NCI-H2107 treated with DMSO at 0.1 percent for 48 hours (cell line): ENCODE measurements around the gene DPH3.

Experiments
- DNase-seq: peaks from one replicate; lab custom pipeline; 2025; ENCODE audit not compliant: unreplicated experiment; lab: John Stamatoyannopoulos, UW

DPH3 gene

DNA sequence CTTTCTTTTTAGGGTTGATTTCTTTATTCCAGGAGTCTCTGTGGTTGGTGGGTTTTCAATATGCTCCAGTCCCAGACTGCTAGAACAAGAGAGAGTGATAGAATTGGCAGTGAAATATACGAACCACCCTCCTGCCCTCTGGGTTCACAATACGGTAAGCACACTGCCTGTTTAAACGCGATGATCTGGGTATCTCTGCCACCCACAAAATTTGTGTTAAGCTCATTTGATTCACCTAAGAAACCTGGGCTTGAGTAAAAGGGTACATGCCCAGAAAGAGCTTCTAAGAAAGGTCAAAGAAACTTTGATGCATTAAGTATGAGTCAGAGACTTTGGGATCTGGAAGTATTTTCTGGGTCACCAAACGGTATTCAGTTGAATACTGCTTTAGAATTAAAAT is 30.1 kb upstream of the DPH3 start:
- DNase-seq: no peak

DNA sequence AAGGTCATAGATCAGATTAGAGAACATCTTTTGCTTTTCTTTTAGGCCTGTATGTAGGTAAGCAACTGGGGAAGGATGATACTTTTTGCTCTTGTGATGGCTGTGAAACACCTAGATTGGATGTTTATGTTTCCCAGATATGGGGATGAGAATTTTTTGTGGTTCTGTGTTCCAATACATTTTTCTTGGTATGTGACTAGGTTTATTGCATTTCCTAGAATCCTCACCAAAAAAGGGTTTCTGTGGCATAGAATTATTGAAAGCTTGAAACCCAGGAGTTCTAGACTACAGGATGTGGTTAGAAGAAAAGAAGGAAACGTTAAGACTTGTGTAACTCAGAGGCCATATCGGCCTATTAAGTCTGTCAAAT is 26.1 kb upstream of the DPH3 start:
- no peak for DNase-seq

DNA sequence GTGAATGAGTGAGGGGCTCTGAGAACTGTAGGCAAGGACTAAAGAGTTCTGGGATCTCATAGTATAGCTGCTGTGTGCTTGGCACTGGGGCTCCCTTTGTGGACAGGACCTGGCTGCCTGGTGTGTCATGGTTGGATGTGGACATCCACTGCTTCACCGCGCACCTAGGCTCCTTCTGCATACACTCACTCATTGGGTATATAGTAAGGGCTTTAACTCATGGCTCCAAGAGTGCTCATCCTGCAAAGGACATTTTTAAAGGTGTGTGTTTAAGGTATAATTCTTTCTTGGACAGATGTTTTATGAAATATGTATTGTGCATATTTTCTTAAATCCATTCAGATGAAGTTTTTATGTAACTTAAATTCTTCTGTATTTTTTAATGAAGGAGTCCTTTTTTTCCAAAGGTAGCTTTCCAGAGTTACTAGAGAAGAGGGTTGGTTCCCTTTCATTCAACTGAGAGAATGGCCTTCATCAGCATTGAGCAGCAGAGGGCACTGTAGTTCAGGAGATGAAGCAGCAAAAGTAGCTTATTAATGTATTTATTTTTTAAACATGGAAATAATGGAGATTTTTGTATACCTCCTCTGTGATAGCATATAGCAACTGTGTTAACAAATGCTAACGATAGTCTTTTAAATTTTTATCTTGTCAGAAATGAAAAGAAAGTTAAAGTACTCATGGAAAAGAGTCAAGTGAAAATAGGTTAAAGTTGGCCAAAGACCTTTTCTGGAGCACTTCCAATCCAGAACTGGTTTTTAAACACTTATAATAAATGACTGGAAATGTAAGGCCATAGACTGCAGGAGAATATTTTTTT is 25.5 kb upstream of the DPH3 start:
- peak; percentile 33 for DNase-seq

DNA sequence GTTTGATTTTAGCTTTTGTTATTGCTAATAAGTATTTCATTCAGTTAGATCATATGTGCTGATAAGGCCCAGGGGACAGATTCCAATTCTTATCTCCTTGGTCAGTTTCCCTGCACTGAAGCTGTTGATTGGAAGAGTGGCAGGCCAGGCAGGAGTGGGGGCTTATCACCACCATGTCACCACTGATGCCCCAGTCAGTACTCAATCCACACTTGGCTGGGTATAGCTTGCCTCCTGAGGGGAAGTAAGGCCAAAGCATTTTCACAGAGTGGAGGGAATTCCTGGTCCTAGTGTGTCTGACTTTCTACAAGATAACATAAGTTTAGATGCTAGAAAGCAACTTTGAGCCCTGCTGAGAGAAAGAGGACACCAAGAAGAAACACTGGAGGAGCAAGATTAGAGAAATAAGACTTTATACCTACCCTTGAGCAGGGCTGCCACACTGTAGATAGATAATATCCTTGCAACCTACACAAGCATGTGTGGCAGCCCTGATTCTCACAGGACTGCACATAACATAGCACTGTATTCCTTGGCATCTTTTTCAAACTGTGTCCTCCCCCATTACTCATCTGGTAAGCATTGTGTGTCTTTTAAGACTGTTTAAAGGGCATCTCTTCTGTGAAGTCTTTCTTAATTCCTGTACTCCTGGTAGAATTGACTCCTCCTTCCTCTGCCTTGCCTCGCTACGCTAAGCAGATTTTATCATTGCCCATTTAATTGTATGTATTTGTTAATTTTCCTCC is 24.6 kb upstream of the DPH3 start:
- DNase-seq: no peak

DNA sequence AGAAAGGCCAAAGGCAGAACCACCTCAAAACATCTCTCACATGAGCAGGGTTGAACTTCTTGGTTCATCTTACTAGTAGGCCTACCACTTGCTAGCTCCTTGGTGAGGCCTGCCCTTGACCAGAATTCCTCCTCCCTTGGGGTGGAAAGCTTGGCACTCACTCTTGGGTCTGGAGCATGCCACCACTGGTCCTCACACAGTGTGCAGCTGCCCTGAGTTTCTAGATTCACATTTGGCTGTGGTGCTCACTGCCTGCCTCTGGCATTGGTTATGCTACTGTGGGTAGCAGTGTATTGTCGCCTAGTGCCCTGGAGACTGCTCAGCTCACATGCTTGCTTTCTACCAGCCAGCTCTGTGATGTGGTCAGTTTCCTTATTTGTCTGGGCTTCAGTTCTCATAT is 23.9 kb upstream of the DPH3 start:
- DNase-seq: no peak

DNA sequence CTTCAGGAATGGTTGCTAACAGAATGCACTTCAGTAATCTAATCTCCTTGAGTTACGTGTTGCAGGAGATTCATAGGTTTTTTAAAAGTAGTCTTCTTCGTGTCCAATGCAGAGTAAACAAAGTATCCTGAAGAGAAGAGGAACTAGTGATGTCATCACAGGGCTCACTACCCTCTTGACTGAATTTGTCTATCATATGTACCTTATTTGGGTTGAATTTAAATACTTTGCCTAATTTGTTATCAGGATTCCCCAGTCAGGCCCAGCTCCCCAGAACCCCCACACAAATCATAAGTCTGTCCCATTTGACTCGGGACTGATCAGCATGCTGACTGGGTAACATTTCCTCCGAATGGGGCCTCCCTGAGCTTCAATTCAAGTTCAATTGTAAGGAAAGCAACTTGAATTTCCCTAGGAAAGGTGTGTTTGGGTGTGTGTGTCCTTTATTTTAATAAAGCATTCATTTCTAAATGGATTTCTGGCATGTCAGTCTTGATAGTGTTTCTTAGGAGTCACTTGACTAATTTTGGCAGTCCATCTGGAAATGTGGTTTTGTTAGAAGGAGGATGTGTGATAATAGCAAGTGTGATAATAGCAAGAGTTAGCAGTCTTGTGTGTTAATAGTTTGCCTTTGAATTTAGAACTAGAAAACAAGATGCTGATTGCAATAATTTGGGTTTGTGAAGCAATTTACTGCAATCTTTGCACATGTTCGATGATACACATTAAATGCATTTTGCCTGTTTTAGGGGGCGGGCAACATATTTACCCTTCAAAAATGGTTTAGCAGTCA is 22.2 kb upstream of the DPH3 start:
- no peak for DNase-seq

DNA sequence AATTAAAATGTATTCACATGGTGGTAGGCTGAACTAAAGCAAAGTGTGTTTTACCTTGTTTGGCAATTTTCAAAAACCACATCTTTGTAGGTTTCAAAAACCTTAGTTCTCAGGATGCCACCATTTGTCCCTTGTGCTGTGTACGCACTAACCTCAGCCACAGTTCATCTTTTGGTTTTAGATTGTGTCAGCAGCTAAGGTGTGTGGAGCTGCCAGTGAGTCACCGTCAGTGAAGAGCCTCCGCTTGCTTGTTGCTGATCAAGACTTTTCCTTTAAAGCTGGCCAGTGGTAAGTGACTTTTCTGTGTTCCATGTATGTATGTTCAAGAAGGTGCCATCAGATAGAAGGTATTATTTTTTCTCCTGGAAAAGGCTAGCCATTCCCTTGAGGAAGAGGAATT is 21.4 kb upstream of the DPH3 start:
- no peak for DNase-seq

DNA sequence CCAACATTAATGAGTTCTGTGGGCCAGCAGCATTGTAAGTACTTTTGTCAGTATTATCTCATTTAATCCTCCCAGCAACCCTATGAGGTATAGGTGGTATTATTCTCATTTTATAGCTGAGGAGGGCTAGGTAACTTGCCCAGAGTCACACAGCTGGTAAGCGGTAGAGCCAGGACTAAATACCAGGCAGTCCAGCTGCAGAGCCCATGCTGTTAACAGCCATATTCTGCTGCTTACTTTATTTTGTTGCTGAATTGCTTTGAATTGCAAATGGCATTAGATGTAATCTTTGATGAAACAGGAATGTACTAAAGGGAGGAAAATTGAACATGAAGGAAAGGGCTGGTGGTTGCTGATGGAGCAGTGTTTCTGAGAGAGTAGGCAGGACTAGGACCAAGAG is 19.9 kb upstream of the DPH3 start:
- DNase-seq: no peak

DNA sequence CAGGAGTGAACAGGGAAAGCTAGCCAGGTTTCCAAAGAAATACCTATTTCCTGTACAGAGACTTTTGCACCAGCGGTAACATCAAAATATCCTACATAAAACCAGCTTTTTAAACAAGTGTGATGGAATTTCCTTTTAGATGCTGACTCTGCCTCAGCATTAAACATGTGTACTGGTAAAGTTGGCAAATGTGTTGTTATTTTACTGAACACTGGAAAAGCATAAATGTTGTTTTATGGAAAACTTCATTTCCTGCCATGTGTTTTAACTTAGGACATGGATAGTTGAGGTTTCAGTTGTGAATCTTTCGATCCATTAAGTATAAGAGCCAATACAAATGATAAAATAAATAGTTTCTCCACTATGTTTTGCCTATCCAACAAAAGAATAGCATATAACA is 15.9 kb upstream of the DPH3 start:
- no peak for DNase-seq

DNA sequence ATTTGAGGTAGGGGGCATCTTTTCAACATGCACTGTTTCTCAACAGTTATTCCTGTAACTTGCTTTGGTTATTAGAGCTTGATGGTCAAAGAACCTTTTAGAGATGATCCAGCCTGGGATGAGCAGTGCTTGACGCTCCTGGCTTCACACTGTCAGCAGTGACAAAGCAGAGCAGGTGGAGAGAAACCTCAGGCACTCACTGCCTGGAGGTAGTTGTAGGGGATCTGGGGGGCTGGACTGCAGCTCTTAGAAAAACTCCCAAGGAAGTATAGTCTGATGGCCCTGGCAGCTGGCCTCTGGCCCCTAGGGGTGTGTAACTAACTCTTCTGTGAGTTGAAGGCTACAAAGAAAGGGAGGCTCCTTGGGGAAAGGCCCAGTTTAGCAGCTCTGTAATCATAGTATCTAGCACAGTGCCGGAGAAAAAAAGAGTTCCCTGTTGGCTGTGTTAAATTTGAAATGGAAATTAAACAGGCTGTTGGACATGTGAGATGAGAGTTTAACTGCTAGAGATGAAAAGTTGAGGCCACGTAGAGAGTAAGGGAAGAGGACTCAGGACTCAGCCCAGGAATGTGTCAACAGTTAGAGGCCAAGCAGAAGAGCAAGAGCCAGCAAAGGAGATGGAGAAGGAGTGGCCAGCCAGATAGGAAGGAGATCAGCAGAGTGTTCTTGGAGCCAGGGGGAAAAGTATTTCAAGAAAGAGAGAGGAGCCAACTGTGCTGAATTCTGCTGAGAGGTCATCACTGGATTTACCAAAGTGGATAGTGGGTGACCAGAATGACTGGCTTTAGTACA is 14.5 kb upstream of the DPH3 start:
- DNase-seq: no peak

DNA sequence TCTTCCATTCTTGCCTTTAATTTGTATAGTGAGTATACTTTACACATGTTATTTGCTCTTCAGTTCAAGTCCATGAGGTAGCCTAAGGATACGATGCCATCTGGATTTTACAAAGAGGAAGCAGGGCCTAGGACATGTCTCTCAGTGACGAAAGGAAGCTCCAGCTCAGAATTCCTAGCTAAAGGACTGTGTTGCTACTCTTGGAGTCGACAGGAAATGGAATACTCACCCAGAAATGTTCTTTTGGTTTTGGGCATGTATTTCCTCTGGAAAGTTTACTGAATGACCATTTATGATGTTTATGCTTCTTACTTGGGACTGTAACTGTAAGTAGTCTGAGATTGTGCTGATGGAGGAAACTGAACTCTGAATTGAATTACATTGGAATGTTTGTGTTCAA is 12.7 kb upstream of the DPH3 start:
- DNase-seq: no peak

DNA sequence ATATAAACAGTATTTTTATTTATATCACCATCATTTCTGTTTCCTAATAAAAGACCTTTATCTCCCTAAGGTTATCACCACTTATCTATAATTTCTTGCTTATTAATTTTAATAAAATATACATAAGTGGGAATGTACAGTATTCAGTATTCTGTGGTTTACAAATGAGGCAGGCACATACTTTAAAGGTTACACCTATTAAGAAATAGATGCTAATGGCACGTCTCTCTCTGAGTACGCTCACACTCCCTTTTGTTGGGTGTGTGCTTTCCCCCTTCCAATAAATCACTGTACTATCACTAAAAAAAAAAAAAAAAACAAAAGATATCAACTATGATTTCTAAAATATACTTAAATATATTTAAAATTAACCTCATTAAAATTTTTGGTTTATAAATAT is 9.1 kb upstream of the DPH3 start:
- DNase-seq: no peak

DNA sequence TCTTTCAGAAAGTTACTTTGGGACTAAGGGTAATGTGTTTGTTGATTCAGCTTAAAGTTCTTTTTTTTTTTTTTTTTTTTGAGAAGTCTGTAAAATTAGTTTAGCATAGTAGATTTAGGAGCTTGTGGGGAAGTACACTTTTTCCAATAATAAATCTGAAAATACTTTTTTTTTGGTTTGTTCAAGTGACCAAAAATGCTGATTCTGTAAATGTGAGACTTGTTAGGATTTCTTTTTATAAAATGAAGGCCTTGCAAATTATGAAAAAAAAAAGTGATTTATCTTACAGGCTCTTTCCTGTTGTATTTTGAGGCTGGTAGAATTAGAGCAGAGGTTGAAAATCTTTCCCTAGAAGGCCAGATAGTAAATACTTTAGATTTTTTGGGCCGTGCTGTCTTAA is 7.8 kb upstream of the DPH3 start:
- DNase-seq: no peak

DNA sequence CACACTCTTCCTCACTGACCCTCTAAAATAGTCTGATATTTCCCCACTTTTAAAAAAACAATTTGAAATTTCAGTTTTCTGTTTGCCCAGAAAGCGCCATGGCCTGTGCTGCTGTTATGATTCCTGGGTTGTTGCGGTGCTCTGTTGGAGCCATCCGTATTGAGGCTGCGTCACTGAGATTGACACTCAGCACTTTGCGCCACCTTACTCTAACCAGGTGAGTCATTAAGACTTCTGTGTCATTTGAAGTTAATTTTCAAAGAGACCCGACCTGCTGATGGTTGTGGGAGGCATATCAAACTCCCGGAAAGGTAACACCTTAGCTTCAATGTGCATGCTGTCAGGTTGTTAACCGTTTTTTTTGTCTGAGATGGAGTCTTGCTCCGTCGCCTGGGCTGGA is 6.1 kb upstream of the DPH3 start:
- no peak for DNase-seq

DNA sequence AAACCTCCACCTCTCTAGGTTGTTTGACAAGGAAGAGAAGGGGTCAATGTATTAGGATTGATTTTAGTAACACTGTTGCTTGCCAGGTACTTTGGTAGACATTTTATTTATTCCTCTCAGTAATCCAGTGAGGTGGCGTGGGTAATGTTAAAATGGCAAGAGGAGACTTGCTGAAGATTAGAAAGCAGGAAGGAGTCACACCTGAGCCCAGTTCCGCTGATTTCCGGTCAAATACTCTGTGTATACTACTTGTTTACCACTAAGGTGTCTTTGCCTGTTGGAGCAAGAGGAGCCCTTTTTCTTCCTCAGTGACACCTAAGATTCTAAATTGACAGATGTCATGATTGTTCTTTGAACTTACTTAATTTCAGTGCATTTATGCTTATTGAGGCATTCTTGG is 2.0 kb upstream of the DPH3 start:
- no peak for DNase-seq

DNA sequence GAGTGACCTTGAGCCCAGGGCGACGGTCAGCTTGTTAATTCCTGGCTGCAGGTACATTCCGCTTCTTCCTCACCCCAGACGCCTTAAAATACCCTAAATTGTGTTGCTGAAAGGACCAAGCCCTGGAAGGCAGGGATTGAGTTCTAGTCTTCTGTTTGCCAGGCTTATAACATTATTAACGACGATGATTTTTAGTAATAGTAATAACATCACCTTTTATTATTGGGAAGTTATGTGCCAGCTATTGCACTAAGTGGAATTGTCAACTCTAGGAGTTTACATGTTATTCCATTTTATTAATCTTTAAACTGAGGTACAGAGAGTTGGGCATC is 678 bp upstream of the DPH3 start:
- DNase-seq: no peak

DNA sequence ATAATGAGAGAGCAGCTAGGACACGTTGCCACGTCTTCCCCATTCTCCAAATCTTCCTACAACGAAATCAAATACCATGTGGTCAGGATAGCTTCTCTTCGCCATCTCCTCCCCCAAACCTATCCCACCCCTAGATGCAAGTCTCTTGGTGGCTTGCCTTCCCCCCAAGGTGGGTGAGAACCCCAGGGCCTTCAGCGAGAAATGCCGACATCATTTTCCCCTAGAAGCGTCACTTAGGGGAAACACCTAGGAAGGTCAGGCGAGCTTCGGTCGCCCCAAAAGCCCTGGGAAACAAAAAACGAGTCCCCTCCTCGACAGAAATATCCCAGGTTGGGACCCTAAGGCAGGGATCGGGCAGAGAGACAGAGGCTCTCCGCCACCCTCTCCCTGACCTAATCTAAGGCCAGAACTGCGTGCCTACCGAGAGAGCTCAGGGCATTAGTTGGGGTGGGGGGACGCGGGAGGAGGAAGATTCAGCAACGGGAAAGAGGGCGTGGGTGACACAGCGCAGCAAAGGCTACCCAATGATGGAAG is 502 bp downstream of the DPH3 start:
- no peak for DNase-seq

DNA sequence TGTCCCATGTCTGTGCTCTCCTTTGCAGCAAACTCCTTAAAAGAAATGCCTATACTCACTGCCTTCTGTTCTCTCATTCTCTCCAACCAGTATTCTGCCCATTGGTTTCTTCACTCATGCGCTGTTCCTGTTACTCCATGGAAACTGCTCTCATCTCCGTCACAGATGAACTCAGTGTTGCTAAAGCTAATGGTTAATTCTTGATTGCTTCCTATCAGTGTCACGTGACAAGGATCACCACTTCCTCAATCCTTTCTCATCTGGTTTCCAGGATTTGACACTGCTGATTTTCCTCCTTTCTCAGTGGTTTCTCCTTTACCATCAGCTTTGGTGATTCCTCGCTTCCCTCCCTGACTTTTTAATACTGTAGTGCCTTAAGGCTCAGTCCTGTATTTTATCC is 2.6 kb downstream of the DPH3 start:
- DNase-seq: no peak

DNA sequence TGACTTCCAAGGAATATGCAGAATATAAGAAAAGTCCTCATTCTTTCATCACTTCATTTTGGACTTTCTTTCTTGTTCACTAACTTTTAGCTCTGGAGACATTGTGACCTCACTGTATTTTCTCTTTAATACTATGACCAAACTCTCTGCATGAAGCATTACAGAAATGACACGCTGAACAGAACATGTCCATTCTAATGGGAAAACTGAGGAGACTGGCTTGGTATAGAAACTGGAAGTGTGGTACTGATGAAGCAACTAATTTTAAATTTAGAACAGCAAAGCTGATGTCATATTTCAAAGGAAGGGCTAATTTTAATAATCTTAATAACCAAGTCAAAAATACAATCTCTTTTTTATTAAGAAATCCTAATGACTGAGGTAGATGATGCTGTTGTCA is 4.7 kb downstream of the DPH3 start:
- no peak for DNase-seq

DNA sequence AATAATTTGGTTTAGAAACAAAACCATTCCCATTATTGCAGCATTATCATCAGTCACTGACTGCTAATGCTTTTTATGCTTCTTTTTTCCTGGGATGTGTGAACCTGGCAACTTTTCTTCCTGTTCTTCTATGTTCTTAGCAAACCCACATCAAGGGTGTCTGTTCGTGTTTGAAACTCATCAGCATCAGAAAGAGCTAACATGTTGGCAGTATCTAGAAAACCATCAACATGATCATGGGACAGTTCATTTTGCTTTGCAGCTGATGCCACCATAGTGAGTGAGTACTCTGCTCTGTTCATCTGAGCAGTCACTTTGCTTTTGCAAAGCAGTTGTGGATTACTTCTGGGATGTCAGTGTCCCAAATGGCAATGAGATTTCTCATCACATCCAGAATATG is 5.9 kb downstream of the DPH3 start:
- DNase-seq: no peak

DNA sequence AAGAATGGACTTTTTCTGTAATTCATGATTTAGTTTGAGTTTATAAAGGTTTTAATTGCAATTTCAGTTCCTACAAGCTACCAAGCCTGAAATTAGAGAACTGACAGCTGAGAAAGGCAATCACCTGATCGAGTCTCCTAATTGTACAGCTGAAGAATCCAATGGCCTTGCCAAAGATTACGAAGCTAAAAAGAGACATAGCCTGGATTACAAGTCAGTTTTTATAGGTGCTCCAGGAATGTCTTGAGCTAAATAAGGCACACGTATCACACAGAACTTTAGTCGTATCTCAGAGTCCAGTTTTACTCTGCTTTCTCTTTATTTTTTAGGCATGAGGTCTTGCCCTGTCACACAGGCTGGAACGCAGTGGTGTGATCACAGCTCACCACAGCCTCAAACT is 6.6 kb downstream of the DPH3 start:
- DNase-seq: no peak
